HG03575 (cell line): ENCODE data around the gene FAM177A1.
"Not testable (repeated sequence)": the region's sequence is repeated elsewhere in the genome, so short reads cannot be mapped to it uniquely, and the experiment has no call there.

ENCODE experiments used
- ATAC-seq: cut with Tn5 transposase; IDR thresholded peaks from one replicate; pipeline ENCODE4 v1.9.1; 2021; ENCODE audit not compliant: unreplicated experiment, insufficient number of reproducible peaks, low FRiP score; ENCODE audit errors: extremely low read depth

Gene FAM177A1

DNA sequence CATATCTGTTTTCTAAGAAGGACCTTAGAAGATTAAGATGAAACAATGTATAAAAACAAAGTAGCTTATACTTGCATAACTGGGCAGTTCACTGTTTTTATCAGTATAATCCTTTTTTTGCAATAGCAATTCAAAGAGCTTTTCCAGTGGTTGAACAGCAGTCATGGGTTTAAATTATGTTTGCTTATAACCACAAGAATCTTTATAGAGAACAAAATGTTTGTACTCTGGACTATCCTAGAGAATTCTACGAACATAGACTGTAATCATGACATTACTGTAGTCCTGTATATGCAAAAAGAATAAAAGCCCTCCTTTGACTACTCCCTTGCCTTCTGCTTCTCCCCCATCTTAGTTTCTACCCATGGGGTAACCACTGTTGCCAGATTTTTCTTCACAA, 5.7 kb downstream of the FAM177A1 start:
- no peak for ATAC-seq

DNA sequence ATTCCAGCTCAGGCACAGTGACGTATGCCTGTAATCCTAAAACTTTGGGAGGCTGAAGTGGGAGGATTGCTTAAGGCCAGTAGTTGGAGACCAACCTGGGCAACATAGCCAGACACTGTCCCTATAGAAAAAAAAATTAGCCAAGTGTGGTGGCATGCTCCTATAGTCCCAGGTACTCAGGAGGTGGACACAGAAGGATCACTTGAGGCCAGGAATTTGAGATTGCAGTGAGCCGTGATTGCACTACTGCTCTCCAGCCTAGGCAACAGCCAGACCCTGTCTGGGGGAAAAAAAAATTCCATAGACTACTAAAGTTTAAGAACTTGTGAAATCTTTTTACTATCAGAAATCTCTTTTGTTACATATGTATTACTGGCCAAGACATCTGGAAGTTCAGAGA, 6.6 kb downstream of the FAM177A1 start:
- ATAC-seq = no peak

DNA sequence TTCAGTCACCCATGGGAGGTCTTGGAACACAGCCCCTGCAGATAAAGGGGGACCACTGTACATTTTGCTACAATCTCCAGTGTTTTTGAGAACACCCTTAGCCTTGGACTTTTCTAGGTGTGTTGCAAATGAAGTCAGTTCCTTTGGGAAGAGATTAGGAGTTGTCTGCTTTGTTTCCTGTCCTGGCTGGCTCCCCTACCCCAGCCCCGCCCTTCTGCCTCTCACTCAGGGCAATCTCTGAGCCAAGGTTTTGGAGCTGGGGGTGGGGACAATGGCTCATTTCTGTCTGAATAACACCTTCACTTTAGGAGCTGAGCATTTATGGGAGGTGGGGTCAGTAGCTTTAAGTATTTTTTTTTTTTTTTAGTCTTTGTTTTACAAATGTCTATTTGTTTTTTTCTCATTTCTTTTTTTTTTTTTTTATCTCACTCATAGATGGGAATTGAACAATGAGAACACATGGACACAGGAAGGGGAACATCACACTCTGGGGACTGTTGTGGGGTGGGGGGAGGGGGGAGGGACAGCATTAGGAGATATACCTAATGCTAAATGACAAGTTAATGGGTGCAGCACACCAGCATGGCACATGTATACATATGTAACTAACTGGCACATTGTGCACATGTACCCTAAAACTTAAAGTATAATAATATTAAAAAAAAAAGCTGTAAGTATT, 15.2 kb downstream of the FAM177A1 start:
- ATAC-seq = not testable (repeated sequence)

DNA sequence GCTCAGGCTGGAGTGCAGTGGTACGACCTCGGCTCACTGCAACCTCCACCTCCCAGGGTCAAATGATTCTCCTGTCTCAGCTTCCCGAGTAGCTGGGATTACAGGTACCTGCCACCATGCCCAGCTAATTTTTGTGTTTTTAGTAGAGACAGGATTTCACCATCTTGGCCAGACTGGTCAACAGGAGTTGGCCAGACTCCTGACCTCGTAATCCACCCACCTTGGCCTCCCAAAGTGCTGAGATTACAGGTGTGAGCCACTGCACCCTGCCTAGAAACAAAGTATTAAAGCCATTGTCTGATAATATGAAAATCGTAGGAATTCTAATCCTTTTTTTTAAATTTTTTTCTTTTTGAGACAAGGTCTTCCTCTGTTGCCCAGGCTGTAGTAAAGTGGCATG, 19.7 kb downstream of the FAM177A1 start:
- ATAC-seq = not testable (repeated sequence)

DNA sequence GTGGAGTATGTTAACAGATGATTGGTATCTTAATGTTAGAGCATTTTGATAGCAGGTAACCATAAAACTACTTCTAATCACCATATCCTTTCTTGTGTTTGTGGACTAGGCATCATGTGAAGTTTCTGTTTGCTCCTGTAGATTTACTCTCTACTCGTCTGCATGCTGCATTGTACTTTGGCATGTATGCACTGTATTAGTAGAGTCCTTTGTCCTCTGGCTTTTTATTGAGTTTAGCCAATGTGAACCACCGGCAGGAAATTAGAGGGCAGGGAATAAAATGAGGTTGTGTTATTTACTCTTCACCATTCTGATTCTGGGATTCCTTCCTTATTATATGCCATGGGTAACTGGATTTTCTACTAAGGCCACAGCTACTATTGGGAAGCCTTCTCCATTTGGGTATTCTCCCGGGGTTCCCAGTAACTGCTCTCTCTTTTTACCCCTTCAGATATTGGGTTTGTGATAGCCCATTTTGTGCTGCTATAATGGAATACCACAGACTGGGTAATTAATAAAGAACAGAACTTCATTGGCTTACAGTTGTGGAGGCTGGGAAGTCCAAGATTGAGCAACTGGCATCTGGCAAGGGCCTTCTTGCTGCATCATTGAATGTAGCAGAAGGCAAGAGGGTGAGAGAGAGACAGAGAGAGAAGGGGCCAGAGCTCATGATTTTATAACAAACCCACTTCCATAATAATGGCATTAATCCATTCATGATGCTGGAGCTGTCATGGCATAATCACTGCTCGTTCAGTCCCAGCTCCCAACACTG, 22.4 kb downstream of the FAM177A1 start:
- no peak for ATAC-seq

DNA sequence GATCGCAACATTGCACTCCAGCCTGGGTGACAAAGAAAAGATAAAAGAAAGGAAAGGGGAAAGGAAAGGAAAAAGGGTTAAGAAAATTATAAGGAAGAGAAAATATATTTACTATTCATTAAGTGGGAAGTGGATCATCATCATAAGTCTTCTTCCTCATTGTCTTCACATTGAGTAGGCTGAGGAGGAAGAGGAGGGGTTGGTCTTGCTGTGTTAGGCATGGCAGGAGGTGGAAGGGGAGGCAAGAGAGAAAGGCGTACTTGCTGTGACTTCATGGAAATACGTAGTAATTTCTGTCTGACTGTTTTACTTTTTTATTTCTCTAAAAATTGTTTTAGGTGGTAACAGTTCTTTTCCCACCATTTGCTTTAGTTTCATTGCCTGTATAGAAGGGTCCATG, 26.2 kb downstream of the FAM177A1 start:
- ATAC-seq = no peak

DNA sequence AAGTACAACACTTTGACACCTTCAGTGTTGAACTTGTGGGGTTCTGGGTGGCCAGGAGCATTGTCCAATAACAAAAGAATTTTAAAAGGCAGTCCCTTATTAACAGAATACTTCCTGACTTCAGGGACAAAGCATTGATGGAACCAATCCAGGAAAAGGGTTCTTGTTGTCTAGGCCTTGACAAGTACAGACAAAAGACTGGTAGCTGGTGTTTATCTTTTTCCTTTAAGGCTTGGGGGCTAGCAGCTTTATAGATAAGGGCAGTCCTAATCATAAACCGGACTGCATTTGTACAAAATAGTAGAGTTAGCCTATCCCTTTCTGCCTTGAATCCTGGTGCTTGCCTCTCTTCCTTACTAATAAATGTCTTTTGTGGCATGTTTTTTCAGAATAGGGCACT, 27.4 kb downstream of the FAM177A1 start:
- no peak for ATAC-seq

DNA sequence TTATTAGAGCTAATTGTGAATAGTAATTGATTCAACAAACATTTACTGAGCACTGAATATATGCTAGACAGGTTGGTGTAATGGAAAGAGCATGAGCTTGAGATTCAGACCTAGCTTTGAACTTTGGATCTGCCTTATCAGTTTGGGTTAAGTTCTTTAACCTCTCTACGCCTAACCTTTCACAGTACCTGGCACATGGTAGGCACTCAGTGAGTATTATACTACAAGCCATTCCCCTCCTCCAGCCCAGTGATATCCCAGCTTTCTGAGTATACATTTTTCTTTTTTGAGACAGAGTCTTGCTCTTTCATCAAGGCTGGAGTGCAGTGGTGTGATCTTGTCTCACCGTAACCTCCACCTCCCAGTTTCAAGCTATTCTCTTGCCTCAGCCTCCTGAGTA, 32.0 kb downstream of the FAM177A1 start:
- ATAC-seq = no peak

DNA sequence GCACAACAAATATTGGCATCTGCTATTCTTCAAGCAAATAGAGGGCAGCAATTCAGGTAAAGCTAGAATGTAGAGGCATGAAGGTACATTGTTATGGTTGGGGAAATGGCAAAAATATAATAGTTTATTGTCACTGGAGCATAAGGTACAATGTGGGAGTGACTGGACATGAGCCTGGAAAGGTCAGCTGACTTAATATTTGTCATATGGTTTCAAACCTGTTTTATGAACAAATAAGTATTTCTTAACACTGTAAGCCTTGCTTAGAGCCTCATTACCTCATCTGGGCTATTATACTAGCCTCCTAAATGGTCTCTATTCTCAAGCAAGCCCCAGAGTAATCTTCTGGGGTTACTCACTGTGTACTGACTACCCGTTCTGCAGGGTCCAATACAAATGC, 33.7 kb downstream of the FAM177A1 start:
- no peak for ATAC-seq

DNA sequence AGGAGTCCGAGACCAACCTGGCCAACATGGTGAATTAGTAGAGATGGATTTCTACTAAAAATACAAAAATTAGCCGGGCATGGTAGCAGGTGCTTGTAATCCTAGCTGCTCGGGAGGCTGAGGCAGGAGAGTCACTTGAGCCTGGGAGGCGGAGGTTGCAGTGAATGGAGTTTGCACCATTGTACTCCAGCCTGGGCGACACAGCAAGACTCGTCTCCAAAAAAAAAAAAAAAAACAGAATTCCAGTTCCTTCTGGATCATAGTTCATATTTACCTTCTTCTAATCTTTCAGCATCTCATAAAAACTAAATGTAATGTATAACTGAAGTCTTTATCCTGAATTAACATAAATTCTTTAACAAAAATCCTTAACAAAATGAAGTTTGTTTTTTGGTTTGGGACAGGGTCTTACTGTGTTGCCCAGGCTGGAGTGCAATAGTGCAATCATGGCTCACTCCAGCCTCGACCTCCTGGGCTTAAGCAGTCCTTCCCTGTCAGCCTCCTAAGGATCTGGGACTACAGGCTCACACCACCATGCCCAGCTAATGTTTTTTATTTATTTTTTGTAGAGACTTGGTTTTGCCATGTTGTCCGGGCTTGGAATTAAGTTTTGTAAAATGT, 37.6 kb downstream of the FAM177A1 start:
- no peak for ATAC-seq

DNA sequence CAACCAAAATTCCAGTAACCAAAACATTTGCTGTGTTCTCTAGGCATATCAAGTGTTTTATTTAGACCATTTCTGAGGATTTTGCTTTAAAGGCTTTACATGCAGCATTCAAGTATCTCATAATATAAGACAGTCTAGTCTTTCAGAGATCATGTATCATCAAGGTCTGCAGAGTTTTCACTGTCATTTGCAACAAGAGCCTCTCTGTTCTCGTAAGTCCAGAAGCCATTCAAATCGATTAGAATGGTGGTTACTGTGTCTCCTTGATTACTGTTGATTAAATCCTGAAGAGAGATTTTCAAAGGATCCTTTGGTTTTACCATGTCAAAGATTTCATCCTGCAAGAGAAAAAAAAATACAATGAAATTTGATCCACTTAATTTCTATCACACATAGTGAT, 39.4 kb downstream of the FAM177A1 start:
- no peak for ATAC-seq

DNA sequence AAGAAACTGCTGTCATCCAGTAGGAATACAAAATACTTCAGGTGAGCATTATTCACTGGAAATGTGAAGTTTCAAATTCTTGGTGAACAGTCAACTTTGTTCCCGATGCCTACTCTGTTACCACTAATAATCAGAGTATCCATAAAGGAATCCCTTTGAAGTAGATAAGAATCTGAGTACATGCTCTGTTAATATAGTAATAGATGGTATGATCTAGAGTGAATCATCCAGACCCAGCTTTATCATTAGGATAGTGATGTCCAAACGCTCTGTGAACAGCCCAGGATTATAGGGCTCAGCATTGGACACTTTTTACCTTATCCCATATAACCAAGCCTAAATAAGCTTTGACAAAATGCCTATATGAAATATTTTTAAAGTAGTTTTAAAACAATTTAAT, 42.4 kb downstream of the FAM177A1 start:
- no peak for ATAC-seq

DNA sequence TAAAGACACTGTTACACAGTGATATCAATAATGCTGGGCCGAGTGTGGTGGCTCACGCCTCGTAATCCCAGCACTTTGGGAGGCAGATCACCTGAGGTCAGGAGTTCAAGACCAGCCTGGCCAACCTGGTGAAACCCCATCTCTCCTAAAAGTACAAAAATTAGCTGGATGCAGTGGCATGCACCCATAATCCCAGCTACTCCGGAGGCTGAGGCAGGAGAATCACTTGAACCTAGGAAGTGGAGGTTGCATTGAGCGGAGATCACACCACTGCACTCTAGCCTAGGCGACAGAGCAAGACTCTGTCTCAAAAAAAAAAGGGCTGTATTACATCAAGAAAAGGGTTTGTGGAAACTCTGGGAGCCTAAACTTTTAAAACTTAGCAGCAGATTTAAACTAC, 48.6 kb downstream of the FAM177A1 start:
- ATAC-seq = not testable (repeated sequence)

DNA sequence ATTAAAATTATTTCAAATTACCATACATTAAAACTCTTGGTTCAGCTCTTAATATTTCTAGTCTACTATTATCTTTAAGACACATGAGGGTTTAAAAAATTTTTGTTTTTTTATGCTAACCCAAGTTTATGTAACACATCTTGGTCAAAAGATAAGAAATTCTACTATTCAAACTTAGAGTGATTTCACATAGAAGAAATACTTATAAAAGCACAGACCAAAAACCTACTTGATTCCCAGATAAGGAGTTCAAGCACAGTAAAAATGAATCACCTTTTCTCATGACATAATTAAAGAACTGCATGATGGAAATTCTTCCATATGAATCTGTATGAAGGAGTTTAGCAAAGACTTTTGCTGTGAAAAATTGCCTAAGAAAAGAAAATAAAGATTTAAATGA, 61.8 kb downstream of the FAM177A1 start:
- ATAC-seq = no peak

DNA sequence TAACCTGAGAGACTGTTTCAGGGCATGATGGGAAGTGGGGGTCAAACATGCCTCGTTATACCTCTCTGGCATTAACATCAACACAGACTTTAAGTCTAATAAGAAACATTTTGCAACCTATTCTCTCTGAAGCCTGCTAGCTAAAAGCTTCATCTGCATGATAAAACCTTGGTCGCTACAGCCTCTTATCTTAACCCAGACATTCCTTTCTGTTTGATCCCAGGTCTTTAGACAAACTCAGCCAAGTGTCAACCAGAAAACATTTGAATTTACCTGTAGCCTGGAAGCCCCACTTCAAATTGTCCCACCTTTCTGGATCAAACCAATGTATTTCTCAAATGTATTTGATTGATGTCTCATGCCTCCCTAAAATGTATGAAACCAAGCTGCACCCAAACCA, 66.6 kb downstream of the FAM177A1 start:
- no peak for ATAC-seq

DNA sequence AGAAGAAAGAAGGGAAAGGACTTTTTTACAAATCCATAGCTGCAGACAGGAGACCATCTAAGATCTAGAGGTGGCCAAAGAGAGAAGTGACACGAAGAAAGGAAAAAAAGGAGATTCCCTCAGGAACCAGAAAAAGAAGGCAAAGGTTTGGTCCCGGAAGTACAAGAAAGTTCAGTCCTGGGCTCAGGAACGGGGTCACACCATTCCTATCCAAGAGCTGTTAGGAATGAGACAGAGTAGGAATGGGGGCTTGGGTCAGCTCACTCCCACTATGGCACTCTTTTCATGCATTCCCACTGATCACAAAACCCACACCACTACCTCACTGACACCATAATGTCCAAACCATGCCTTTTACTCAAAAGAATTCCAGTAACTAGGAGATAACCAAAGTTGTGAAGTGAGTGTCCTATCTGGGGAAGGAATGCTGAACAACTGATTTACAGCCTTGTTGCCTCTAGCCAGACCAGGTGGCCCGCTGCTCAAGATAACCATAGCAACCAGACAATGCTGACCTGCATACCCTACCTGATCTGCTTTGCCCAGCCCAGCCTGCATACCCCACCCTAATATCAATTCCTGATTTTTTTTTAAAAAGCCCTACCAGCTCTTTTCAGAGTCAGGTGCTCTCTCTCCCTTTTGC, 67.4 kb downstream of the FAM177A1 start:
- ATAC-seq = no peak

DNA sequence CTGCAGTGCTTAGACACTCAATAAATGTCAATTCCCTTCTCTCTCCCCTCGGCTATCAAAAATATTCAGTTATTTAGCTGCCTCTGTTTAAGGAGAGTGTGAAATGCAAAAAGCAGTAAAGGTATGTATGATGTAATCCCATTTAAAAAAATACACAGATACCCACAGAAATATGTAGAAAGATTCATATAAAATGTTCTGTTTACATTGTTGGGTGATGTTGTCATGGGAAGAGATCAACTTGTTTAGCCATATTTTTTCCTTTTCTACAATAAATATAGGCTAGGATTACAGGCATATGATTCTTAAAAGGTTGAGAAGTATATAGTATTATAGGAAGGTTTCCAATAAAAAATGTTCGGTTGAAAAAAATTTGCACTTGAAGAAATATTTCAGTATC, 68.0 kb downstream of the FAM177A1 start:
- no peak for ATAC-seq

DNA sequence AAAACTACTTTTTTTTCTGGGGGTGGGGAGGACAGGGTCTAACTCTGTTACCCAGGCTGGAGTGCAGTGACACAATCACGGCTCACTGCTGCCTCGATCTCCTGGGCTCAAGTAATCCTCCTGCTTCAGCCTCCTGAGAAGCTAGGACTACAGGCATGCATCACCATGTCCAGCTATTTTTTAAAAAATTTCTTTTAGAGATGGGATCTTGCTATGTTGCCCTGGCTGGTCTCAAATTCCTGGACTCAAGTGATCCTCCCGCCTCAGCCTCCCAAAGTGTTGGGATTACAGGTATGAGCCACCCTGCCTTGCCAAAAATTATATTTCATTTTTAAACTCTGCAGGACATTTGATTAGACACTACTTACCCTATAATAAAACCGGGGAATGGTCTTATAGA, 70.2 kb downstream of the FAM177A1 start:
- ATAC-seq = no peak

DNA sequence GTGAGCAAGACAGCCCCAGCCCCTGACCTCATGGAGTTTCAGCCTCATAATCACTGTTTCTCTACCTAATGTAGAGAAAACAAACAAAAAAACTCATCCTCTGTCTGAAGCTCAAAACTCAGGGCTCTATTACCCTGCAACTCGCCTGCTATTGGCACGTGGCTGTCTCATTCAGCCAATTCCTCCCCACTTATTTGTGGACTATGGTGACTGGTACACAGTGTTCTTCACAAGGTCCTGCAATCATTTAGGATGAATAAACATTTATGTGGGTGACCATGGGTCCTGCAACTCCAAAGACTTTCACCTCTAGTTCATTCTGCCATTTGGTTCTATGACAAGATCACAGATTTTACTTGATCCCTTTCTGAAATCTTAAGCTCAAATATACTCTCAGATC, 71.0 kb downstream of the FAM177A1 start:
- ATAC-seq = no peak
